HG03135 (cell line): ENCODE data around the gene ICE2.

ENCODE experiments used
- ATAC-seq: cut with Tn5 transposase; IDR thresholded peaks from one replicate; pipeline ENCODE4 v1.9.1; 2021; ENCODE audit warnings: mild to moderate bottlenecking, moderate library complexity; ENCODE audit not compliant: unreplicated experiment

ICE2 gene

GRCh38 chr15:60494108-60494507, 15.2 kb upstream of the ICE2 start:
- no peak for ATAC-seq

GRCh38 chr15:60493166-60493565, 14.2 kb upstream of the ICE2 start:
- no peak for ATAC-seq

GRCh38 chr15:60486742-60487141, 7.8 kb upstream of the ICE2 start:
- no peak for ATAC-seq

- no peak for ATAC-seq
Measured at GRCh38 chr15:60485365-60486055, 6.6 kb upstream of the ICE2 start.

GRCh38 chr15:60483042-60483441, 4.1 kb upstream of the ICE2 start:
- no peak for ATAC-seq

- no peak for ATAC-seq
Measured at GRCh38 chr15:60480888-60481287, 1.9 kb upstream of the ICE2 start.

- ATAC-seq: no peak
Measured at GRCh38 chr15:60480149-60480548, 1.2 kb upstream of the ICE2 start.

- ATAC-seq: no peak
Measured at GRCh38 chr15:60479361-60480110, 594 bp upstream of the ICE2 start.

- ATAC-seq: no peak
Measured at GRCh38 chr15:60477916-60478565, 901 bp downstream of the ICE2 start.

GRCh38 chr15:60477164-60477563, 1.8 kb downstream of the ICE2 start:
- ATAC-seq: no peak

GRCh38 chr15:60476713-60477112, 2.2 kb downstream of the ICE2 start:
- ATAC-seq: no peak

- ATAC-seq: no peak
Measured at GRCh38 chr15:60473135-60473534, 5.8 kb downstream of the ICE2 start.

GRCh38 chr15:60471314-60471713, 7.6 kb downstream of the ICE2 start:
- ATAC-seq: no peak

GRCh38 chr15:60469893-60470641, 8.9 kb downstream of the ICE2 start:
- no peak for ATAC-seq

GRCh38 chr15:60464836-60465630, 13.9 kb downstream of the ICE2 start:
- ATAC-seq: no peak

- ATAC-seq: no peak
Measured at GRCh38 chr15:60462027-60462426, 16.9 kb downstream of the ICE2 start.

- no peak for ATAC-seq
Measured at GRCh38 chr15:60460931-60461330, 18.0 kb downstream of the ICE2 start.

- ATAC-seq: no peak
Measured at GRCh38 chr15:60458721-60459120, 20.2 kb downstream of the ICE2 start.

- ATAC-seq: no peak
Measured at GRCh38 chr15:60457985-60458384, 21.0 kb downstream of the ICE2 start.

- no peak for ATAC-seq
Measured at GRCh38 chr15:60454824-60455223, 24.1 kb downstream of the ICE2 start.
